Ectodermal cell (in vitro differentiated cells): Measurements from ENCODE around the gene SH3PXD2B.

Source experiments
- H3K27ac ChIP-seq: 2 replicates; pipeline ENCODE4 v1.7.0; 2013; ENCODE audit warnings: mild to moderate bottlenecking, low read depth, low read length; ENCODE audit not compliant: insufficient read depth, poor library complexity, severe bottlenecking
- H3K27me3 ChIP-seq: 2 replicates; pipeline ENCODE4 v1.7.0; 2013; ENCODE audit warnings: mild to moderate bottlenecking, low read length; ENCODE audit not compliant: insufficient read depth, control insufficient read depth, poor library complexity, severe bottlenecking
- H3K36me3 ChIP-seq: one replicate; pipeline ENCODE4 v1.7.0; 2013; ENCODE audit warnings: low read length; ENCODE audit not compliant: control insufficient read depth, insufficient read depth
- H3K4me1 ChIP-seq: one replicate; pipeline ENCODE4 v1.7.0; 2013; ENCODE audit warnings: low read length; ENCODE audit not compliant: control insufficient read depth, insufficient read depth
- H3K4me3 ChIP-seq: 2 replicates; pipeline ENCODE4 v1.7.0; 2013; ENCODE audit warnings: low read depth, low read length, control low read depth; ENCODE audit not compliant: insufficient read depth
- H3K9me3 ChIP-seq: 2 replicates; pipeline ENCODE4 v1.7.0; 2013; ENCODE audit warnings: mild to moderate bottlenecking, low read length, moderate library complexity; ENCODE audit not compliant: control insufficient read depth
- WGBS, 2 experiments: methylation state at CpG; one replicate each; pipeline ENCODE4 v1.1.7; 2013; ENCODE audit warnings: missing lambda C conversion rate in 2 of 2; 5-methylcytosine and 5-hydroxymethylcytosine counted together

Gene SH3PXD2B

GRCh38 chr5:172427202-172427601, 27.1 kb downstream of the SH3PXD2B start:
- H3K36me3 ChIP-seq: peaks cover 8% of the 10 kb centered on the region
- peaks cover 4% of the 10 kb centered on the region for H3K4me1 ChIP-seq
- no peaks in the 10 kb centered on the region for H3K9me3 ChIP-seq
- H3K4me3 ChIP-seq: no peak overlapping the region
- 94 to 96% methylated on average over 4 to 5 of the region's 5 CpGs for WGBS, 2 experiments
- H3K27me3 ChIP-seq: no peaks in the 10 kb centered on the region
- no peak overlapping the region for H3K27ac ChIP-seq

GRCh38 chr5:172426086-172426485, 28.2 kb downstream of the SH3PXD2B start:
- Histone ChIP-seq H3K27ac (no peak overlapping the region), H3K4me1 (peaks cover 4% of the 10 kb centered on the region), H3K9me3 (no peaks in the 10 kb centered on the region), H3K4me3 (no peak overlapping the region), H3K27me3 (no peaks in the 10 kb centered on the region), H3K36me3 (peaks cover 14% of the 10 kb centered on the region)
- WGBS, 2 experiments: 85 to 88% methylated on average over 7 of the region's 7 CpGs

- H3K9me3 ChIP-seq: no peaks in the 10 kb centered on the region
- no peaks in the 10 kb centered on the region for H3K27me3 ChIP-seq
- no peak overlapping the region for H3K4me3 ChIP-seq
- H3K36me3 ChIP-seq: peaks cover 20% of the 10 kb centered on the region
- peaks cover 4% of the 10 kb centered on the region for H3K4me1 ChIP-seq
- H3K27ac ChIP-seq: no peak overlapping the region
- WGBS, 2 experiments: 91 to 92% methylated on average over 12 of the region's 12 CpGs
Observed at GRCh38 chr5:172425402-172425801, 28.9 kb downstream of the SH3PXD2B start.

DNA sequence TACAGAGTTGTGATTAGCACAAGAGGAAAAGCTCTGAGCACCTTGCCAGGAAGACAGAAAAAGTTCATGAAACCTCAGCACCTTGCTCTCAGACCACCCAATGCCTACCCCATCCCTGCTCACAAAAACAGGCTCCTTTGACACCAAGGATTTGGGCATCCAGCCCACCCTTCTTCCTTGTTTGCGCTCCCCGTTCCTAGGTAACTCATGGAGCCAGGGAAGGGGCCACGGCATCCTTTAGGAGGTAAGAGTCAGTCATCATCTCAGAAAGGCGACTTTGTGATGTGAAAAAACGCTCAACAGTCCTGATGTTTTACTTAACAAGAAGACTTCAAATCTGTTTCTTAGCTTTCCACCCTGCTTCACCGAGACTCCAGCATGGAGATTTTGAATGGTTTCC, 29.5 kb downstream of the SH3PXD2B start:
- no peak overlapping the region for H3K4me3 ChIP-seq
- WGBS, 2 experiments: 96% methylated on average over 6 of the region's 6 CpGs
- H3K27ac ChIP-seq: no peak overlapping the region
- H3K27me3 ChIP-seq: no peaks in the 10 kb centered on the region
- H3K9me3 ChIP-seq: no peaks in the 10 kb centered on the region
- H3K36me3 ChIP-seq: peaks cover 20% of the 10 kb centered on the region
- H3K4me1 ChIP-seq: peaks cover 4% of the 10 kb centered on the region

DNA sequence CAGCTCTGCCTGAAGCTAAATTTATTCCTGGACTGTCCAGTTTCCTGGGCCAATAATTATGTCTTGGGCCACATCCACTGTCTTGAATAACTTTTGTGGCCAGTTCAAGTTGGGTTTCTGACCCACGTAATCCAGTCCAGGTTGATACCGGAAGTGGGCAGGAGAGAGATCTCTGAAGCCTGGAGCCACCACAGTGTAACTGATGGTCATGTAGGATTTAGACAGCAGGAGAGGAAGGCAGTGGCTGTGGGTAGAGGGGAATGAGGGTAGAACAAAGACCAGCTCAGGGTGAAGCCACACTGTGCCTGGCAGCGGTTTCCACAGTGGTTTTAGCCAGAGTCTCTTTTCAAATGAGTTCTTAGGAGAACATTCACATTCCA, 30.2 kb downstream of the SH3PXD2B start:
- WGBS, 2 experiments: 94 to 97% methylated on average over 3 of the region's 3 CpGs
- Histone ChIP-seq H3K4me1 (peaks cover 4% of the 10 kb centered on the region), H3K27ac (no peak overlapping the region), H3K9me3 (no peaks in the 10 kb centered on the region), H3K36me3 (peaks cover 20% of the 10 kb centered on the region), H3K27me3 (no peaks in the 10 kb centered on the region), H3K4me3 (no peak overlapping the region)

GRCh38 chr5:172423379-172424110, 30.8 kb downstream of the SH3PXD2B start:
- no peak overlapping the region for H3K27ac ChIP-seq
- peaks cover 20% of the 10 kb centered on the region for H3K36me3 ChIP-seq
- H3K4me3 ChIP-seq: no peak overlapping the region
- 93 to 96% methylated on average over 20 of the region's 20 CpGs for WGBS, 2 experiments
- H3K4me1 ChIP-seq: peaks cover 4% of the 10 kb centered on the region
- no peaks in the 10 kb centered on the region for H3K9me3 ChIP-seq
- no peaks in the 10 kb centered on the region for H3K27me3 ChIP-seq

DNA sequence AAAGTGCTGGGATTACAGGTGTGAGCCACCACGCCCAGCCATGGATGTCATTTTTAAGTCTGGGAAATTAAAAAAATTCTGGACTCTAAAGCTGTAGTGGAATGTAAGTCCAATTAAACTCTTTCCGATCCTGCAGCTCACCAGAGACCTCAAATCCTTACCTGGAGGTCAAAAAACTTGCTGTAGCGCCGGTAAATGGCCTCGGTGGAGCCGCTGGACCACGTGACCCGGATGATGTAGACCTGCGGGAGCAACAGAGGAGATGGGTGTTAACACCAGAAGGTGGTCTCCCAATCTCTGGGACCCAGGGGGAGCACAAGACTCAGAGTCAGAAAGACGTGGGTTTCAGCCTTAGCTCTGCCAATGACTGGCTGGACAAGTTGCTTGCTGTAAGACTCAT, 32.1 kb downstream of the SH3PXD2B start:
- no peaks in the 10 kb centered on the region for H3K27me3 ChIP-seq
- peaks cover 20% of the 10 kb centered on the region for H3K36me3 ChIP-seq
- no peak overlapping the region for H3K4me3 ChIP-seq
- no peak overlapping the region for H3K27ac ChIP-seq
- 96% methylated on average over 10 of the region's 10 CpGs for WGBS, 2 experiments
- peaks cover 4% of the 10 kb centered on the region for H3K4me1 ChIP-seq
- no peaks in the 10 kb centered on the region for H3K9me3 ChIP-seq

- Histone ChIP-seq H3K9me3 (no peaks in the 10 kb centered on the region), H3K4me3 (no peak overlapping the region), H3K4me1 (no peaks in the 10 kb centered on the region), H3K27ac (no peak overlapping the region), H3K36me3 (peaks cover 20% of the 10 kb centered on the region), H3K27me3 (no peaks in the 10 kb centered on the region)
- WGBS, 2 experiments: 93 to 99% methylated on average over 7 of the region's 7 CpGs
Observed at GRCh38 chr5:172421020-172421419, 33.3 kb downstream of the SH3PXD2B start.

GRCh38 chr5:172420235-172420939, 33.9 kb downstream of the SH3PXD2B start:
- 90 to 94% methylated on average over 8 to 10 of the region's 10 CpGs for WGBS, 2 experiments
- no peaks in the 10 kb centered on the region for H3K9me3 ChIP-seq
- peaks cover 20% of the 10 kb centered on the region for H3K36me3 ChIP-seq
- no peaks in the 10 kb centered on the region for H3K4me1 ChIP-seq
- no peak overlapping the region for H3K27ac ChIP-seq
- no peak overlapping the region for H3K4me3 ChIP-seq
- H3K27me3 ChIP-seq: no peaks in the 10 kb centered on the region

- Histone ChIP-seq H3K36me3 (peaks cover 20% of the 10 kb centered on the region), H3K4me3 (no peak overlapping the region), H3K9me3 (no peaks in the 10 kb centered on the region), H3K4me1 (no peaks in the 10 kb centered on the region), H3K27ac (no peak overlapping the region), H3K27me3 (no peaks in the 10 kb centered on the region)
- WGBS, 2 experiments: 94 to 95% methylated on average over 20 of the region's 20 CpGs
Observed at GRCh38 chr5:172418862-172419814, 35.2 kb downstream of the SH3PXD2B start.
